ENCODE measurements around the gene PLXNA4. TPM values are rescaled to one million over a fixed set of nuclear protein-coding genes. Genes with fewer than 3 reads are reported as not detected.

PLXNA4 gene
- total and polyA plus RNA-seq, 4 donors: 0.04 to 1.1 (median 0.41) TPM

- no peak for TF ChIP-seq RXRA (IDR thresholded peaks at IDR 0.05)
- no peak for TF ChIP-seq RAD21 (IDR thresholded peaks at IDR 0.05)
- TF ChIP-seq JUND (IDR thresholded peaks at IDR 0.05): no peak
- no peak for TF ChIP-seq FOXA2 (IDR thresholded peaks at IDR 0.05)
- no peak for DNase-seq (ENCODE audit: low spot score)
- Histone ChIP-seq H3K27me3 (ENCODE audit: control insufficient read depth in 4 of 4, insufficient read depth in 4 of 4, low read length in 3 of 4) (no peaks in the 10 kb centered on the region), H3K36me3 (ENCODE audit: control insufficient read depth in 4 of 4, insufficient read depth in 3 of 4, low read depth in 1 of 4, low read length in 3 of 4) (no peaks in the 10 kb centered on the region), H3K4me1 (ENCODE audit: control insufficient read depth in 4 of 4, insufficient read depth in 4 of 4, low read length in 3 of 4) (no peaks in the 10 kb centered on the region), H3K9me3 (ENCODE audit: control insufficient read depth in 4 of 4, low read length in 3 of 4) (no peaks in the 10 kb centered on the region), H3K27ac (ENCODE audit: low read depth in 1 of 2, low read length in 2 of 2) (no peak overlapping the region), H3K4me3 (ENCODE audit: low read depth in 1 of 3, low read length in 3 of 3) (no peak overlapping the region), H3K9ac (ENCODE audit: low read depth in 1 of 2, low read length in 2 of 2) (no peak overlapping the region)
- WGBS: 62% methylated on average over 6 of the region's 6 CpGs
Observed at GRCh38 chr7:132603220-132603833, 27.1 kb upstream of the PLXNA4 start.

- H3K4me1 ChIP-seq (ENCODE audit: control insufficient read depth in 4 of 4, insufficient read depth in 4 of 4, low read length in 3 of 4): no peaks in the 10 kb centered on the region
- no peak overlapping the region for H3K4me3 ChIP-seq (ENCODE audit: low read depth in 1 of 3, low read length in 3 of 3)
- H3K36me3 ChIP-seq (ENCODE audit: control insufficient read depth in 4 of 4, insufficient read depth in 3 of 4, low read depth in 1 of 4, low read length in 3 of 4): no peaks in the 10 kb centered on the region
- no peak overlapping the region for H3K9ac ChIP-seq (ENCODE audit: low read depth in 1 of 2, low read length in 2 of 2)
- no peak for TF ChIP-seq ZBTB33 (IDR thresholded peaks at IDR 0.05)
- no peak for TF ChIP-seq FOXA1 (IDR thresholded peaks at IDR 0.05)
- no peak for TF ChIP-seq NR2F2 (IDR thresholded peaks at IDR 0.05)
- no peak for TF ChIP-seq TAF1 (conservative IDR thresholded peaks at IDR 0.05)
- no peak for TF ChIP-seq ATF3 (IDR thresholded peaks at IDR 0.05)
- TF ChIP-seq EGR1 (IDR thresholded peaks at IDR 0.05; ENCODE audit: low read depth in 2 of 2): no peak
- TF ChIP-seq GABPA (IDR thresholded peaks at IDR 0.05 in 1 of 2, conservative IDR thresholded peaks at IDR 0.05 in 1 of 2): no peak
- no peak for TF ChIP-seq RAD21 (IDR thresholded peaks at IDR 0.05)
- no peak for TF ChIP-seq HNF4G (IDR thresholded peaks at IDR 0.05)
- TF ChIP-seq RXRA (IDR thresholded peaks at IDR 0.05): no peak
- no peak for TF ChIP-seq REST (IDR thresholded peaks at IDR 0.05)
- TF ChIP-seq MAX (IDR thresholded peaks at IDR 0.05): no peak
- no peak for TF ChIP-seq FOXA2 (IDR thresholded peaks at IDR 0.05)
- no peak for TF ChIP-seq HNF4A (conservative IDR thresholded peaks at IDR 0.05)
- no peak for TF ChIP-seq YY1 (IDR thresholded peaks at IDR 0.05)
- TF ChIP-seq JUND (IDR thresholded peaks at IDR 0.05): no peak
- no peak for TF ChIP-seq CTCF (IDR thresholded peaks at IDR 0.05; ENCODE audit: low read depth, low read length, missing input control)
- no peak for TF ChIP-seq SP1 (IDR thresholded peaks at IDR 0.05)
- DNase-seq (ENCODE audit: low spot score): no peak
- 70% methylated on average over 1 of the region's 1 CpG for WGBS
- H3K9me3 ChIP-seq (ENCODE audit: control insufficient read depth in 4 of 4, low read length in 3 of 4): no peaks in the 10 kb centered on the region
- no peak overlapping the region for H3K27ac ChIP-seq (ENCODE audit: low read depth in 1 of 2, low read length in 2 of 2)
- H3K27me3 ChIP-seq (ENCODE audit: control insufficient read depth in 4 of 4, insufficient read depth in 4 of 4, low read length in 3 of 4): no peaks in the 10 kb centered on the region
Observed at GRCh38 chr7:132601783-132602182, 25.5 kb upstream of the PLXNA4 start.
